SK-N-SH (cell line): ENCODE measurements around the gene FMN2. TPM values are rescaled to one million over a fixed set of nuclear protein-coding genes. Genes with fewer than 3 reads are reported as not detected.

Experiments
- CTCF ChIA-PET: fragments of 300-600, 350-600 bp; formaldehyde crosslinking; extraction: SDS; loops from one replicate; lab custom pipeline; 2021; lab: Yijun Ruan, JAX
- POLR2A ChIA-PET: fragments of 350-600 bp; sonication (Branson Sonifier 250); formaldehyde crosslinking; extraction: SDS; loops from one replicate; lab custom pipeline; 2020; ENCODE audit warnings: antibody characterized with exemption, inconsistent platforms; lab: Yijun Ruan, JAX
- DNase-seq: peaks from one replicate; pipeline ENCODE4 v3.0.0; 2012
- H2AFZ ChIP-seq: fragments of 200-600 bp; sonication (generic); 2 replicates; pipeline ENCODE4 v1.8.1; 2016; ENCODE audit warnings: antibody characterized with exemption, mild to moderate bottlenecking, low read depth
- H3F3A ChIP-seq: fragments of 200-600 bp; sonication (generic); replicated peaks from 2 replicates; pipeline ENCODE3; 2016; ENCODE audit warnings: antibody characterized with exemption, mild to moderate bottlenecking; ENCODE audit not compliant: insufficient read depth
- H3K27ac ChIP-seq, 2 experiments: fragments of 200-500 bp in 1 of 2; fragments of 200-600 bp in 1 of 2; sonication (Bioruptor generic) in 1 of 2; sonication (generic), shearing (Covaris generic) in 1 of 2; 2 replicates each; pipeline versions ENCODE4 v1.5.1 to v1.6.1; 2014 to 2016; ENCODE audit warnings: low read depth in 2 of 2, inconsistent platforms in 1 of 2, low read length in 1 of 2, mild to moderate bottlenecking in 1 of 2, mixed read lengths in 1 of 2
- H3K27me3 ChIP-seq: fragments of 200-600 bp; sonication (generic), shearing (Covaris generic); 2 replicates; pipeline ENCODE4 v1.6.1; 2016; ENCODE audit warnings: mixed run types; ENCODE audit not compliant: insufficient read depth
- H3K36me3 ChIP-seq, 2 experiments: fragments of 200-500 bp in 1 of 2; fragments of 200-600 bp in 1 of 2; sonication (Bioruptor generic) in 1 of 2; sonication (generic) in 1 of 2; replicated peaks in 1 of 2; 2 replicates each; pipeline versions ENCODE3 to v1.5.1; 2014 to 2016; ENCODE audit warnings: low read length in 1 of 2, mild to moderate bottlenecking in 1 of 2; ENCODE audit not compliant: insufficient read depth in 2 of 2, control insufficient read depth in 1 of 2
- H3K4me1 ChIP-seq, 2 experiments: fragments of 200-500 bp in 1 of 2; fragments of 200-600 bp in 1 of 2; sonication (Bioruptor generic) in 1 of 2; sonication (generic), shearing (Covaris generic) in 1 of 2; 2 replicates each; pipeline versions ENCODE4 v1.5.1 to v1.6.1; 2014 to 2016; ENCODE audit warnings: low read depth in 1 of 2, low read length in 1 of 2, mixed run types in 1 of 2; ENCODE audit not compliant: insufficient read depth in 2 of 2, control insufficient read depth in 1 of 2
- H3K4me2 ChIP-seq: fragments of 200-600 bp; sonication (generic), shearing (Covaris generic); 2 replicates; pipeline ENCODE4 v1.6.1; 2017; ENCODE audit warnings: mixed run types
- H3K4me3 ChIP-seq, 2 experiments: fragments of 200-500 bp in 1 of 2; fragments of 200-600 bp in 1 of 2; sonication (Bioruptor generic) in 1 of 2; sonication (generic), shearing (Covaris generic) in 1 of 2; 2 replicates each; pipeline versions ENCODE4 v1.5.1 to v1.8.1; 2014 to 2016; ENCODE audit warnings: low read depth in 2 of 2, inconsistent platforms in 1 of 2, low read length in 1 of 2, mild to moderate bottlenecking in 1 of 2, mixed read lengths in 1 of 2, moderate library complexity in 1 of 2
- H3K79me2 ChIP-seq: fragments of 200-600 bp; sonication (generic); 2 replicates; pipeline ENCODE4 v1.8.1; 2017; ENCODE audit warnings: mild to moderate bottlenecking; ENCODE audit not compliant: insufficient read depth
- H3K9ac ChIP-seq: fragments of 200-600 bp; sonication (generic); 2 replicates; pipeline ENCODE4 v1.6.1; 2017; ENCODE audit warnings: mixed run types
- H3K9me2 ChIP-seq: fragments of 200-600 bp; sonication (generic); 2 replicates; pipeline ENCODE4 v1.6.1; 2017; ENCODE audit warnings: mixed run types
- H3K9me3 ChIP-seq: fragments of 200-600 bp; sonication (generic); 2 replicates; pipeline ENCODE4 v1.6.1; 2017; ENCODE audit warnings: mixed run types, mild to moderate bottlenecking, moderate library complexity
- H4K20me1 ChIP-seq: fragments of 200-600 bp; sonication (generic); 2 replicates; pipeline ENCODE4 v1.6.1; 2017; ENCODE audit warnings: mild to moderate bottlenecking, mixed run types; ENCODE audit not compliant: insufficient read depth
- EP300 ChIP-seq, 2 experiments: IDR thresholded peaks; 2 replicates each; pipeline versions ENCODE4 v1.4.0 to v1.6.1; 2012; ENCODE audit warnings: borderline replicate concordance in 1 of 2, low read depth in 1 of 2, low read length in 1 of 2
- FOXM1 ChIP-seq: IDR thresholded peaks from 2 replicates; pipeline ENCODE4 v1.4.0; 2012; ENCODE audit warnings: low read depth, mild to moderate bottlenecking
- JUND ChIP-seq: IDR thresholded peaks from 2 replicates; pipeline ENCODE4 v1.4.0; 2012
- MAX ChIP-seq: IDR thresholded peaks from 2 replicates; pipeline ENCODE4 v1.4.0; 2012; ENCODE audit warnings: low read depth
- MEF2A ChIP-seq: IDR thresholded peaks from 2 replicates; pipeline ENCODE4 v1.4.0; 2012; ENCODE audit warnings: low read depth, borderline replicate concordance
- MXI1 ChIP-seq: IDR thresholded peaks from 2 replicates; pipeline ENCODE4 v1.6.1; 2012; ENCODE audit warnings: mild to moderate bottlenecking, low read depth, low read length, improper control_type of control experiment
- NRF1 ChIP-seq: IDR thresholded peaks from 2 replicates; pipeline ENCODE4 v1.6.1; 2012; ENCODE audit warnings: low read depth, mild to moderate bottlenecking, low read length
- RAD21 ChIP-seq: IDR thresholded peaks from 2 replicates; pipeline ENCODE4 v1.6.1; 2012; ENCODE audit warnings: mild to moderate bottlenecking, low read length
- RCOR1 ChIP-seq: fragments of 150-350 bp; IDR thresholded peaks from 2 replicates; pipeline ENCODE4 v1.6.1; 2017; ENCODE audit warnings: antibody characterized with exemption, low read length
- RFX5 ChIP-seq: IDR thresholded peaks from 2 replicates; pipeline ENCODE4 v1.6.1; 2012; ENCODE audit warnings: mild to moderate bottlenecking, improper control_type of control experiment, low read length
- RXRA ChIP-seq: IDR thresholded peaks from 2 replicates; pipeline ENCODE4 v1.4.0; 2012; ENCODE audit warnings: low read depth, mild to moderate bottlenecking, borderline replicate concordance
- SMC3 ChIP-seq: IDR thresholded peaks from 2 replicates; pipeline ENCODE4 v1.6.1; 2012; ENCODE audit warnings: low read depth, low read length, improper control_type of control experiment
- TEAD4 ChIP-seq: IDR thresholded peaks from 2 replicates; pipeline ENCODE4 v1.4.0; 2012; ENCODE audit warnings: mild to moderate bottlenecking, borderline replicate concordance; ENCODE audit not compliant: insufficient read depth
- USF1 ChIP-seq: IDR thresholded peaks from 2 replicates; pipeline ENCODE4 v1.4.0; 2012; ENCODE audit warnings: low read depth, borderline replicate concordance
- USF2 ChIP-seq: fragments of 150-350 bp; IDR thresholded peaks from 2 replicates; pipeline ENCODE4 v1.6.1; 2017; ENCODE audit warnings: antibody characterized with exemption, low read length, low read depth, borderline replicate concordance
- ZBTB33 ChIP-seq: IDR thresholded peaks from 2 replicates; pipeline ENCODE4 v1.4.0; 2012; ENCODE audit warnings: low read depth, borderline replicate concordance
- WGBS: methylation state at CpG from one replicate; pipeline ENCODE4 v1.1.6; 2017; ENCODE audit warnings: low lambda C conversion rate; 5-methylcytosine and 5-hydroxymethylcytosine counted together
- polyA plus RNA-seq, 3 experiments: library from polyadenylated mRNA; depleted of rRNA; stranded (reverse); fragments of >200 nt; gene quantifications; 2 replicates each; pipeline ENCODE4 v1.2.3, GENCODE V29; 2012

Gene FMN2
- polyA plus RNA-seq, 1 of the 3 experiments (the other 2 are of a cell fraction) = 7.2 TPM

- TF ChIP-seq USF2 = no peak
- no peak for TF ChIP-seq MEF2A
- no peak for TF ChIP-seq NRF1
- TF ChIP-seq JUND = no peak
- no peak for TF ChIP-seq RCOR1
Measured at GRCh38 chr1:240484804-240485443, 393.2 kb downstream of the FMN2 start (continued).

GRCh38 chr1:240486611-240487010 is 394.9 kb downstream of the FMN2 start:
- POLR2A ChIA-PET = no interaction called here
- CTCF ChIA-PET = interaction anchor here (0.8 to 1.5 kb wide), 2 partner anchors 11 to 297 kb away, joined by 3 to 4 read pairs; no protein-coding TSS in a partner anchor
- Histone ChIP-seq H3K9me3 (no peaks in the 10 kb centered on the region), H3K4me3 (no peak overlapping the region), H3K27ac (no peak overlapping the region), H4K20me1 (no peaks in the 10 kb centered on the region), H3K9me2 (no peaks in the 10 kb centered on the region), H3K27me3 (no peaks in the 10 kb centered on the region), H3K36me3 (no peaks in the 10 kb centered on the region), H2AFZ (no peak overlapping the region), H3K4me1 (peaks cover 0 to 5% of the 10 kb centered on the region in 2 experiments; a peak in 2 of 4 replicates), H3F3A (peaks cover 13% of the 10 kb centered on the region), H3K79me2 (no peaks in the 10 kb centered on the region; the same call in 1 of the 2 replicates), H3K9ac (no peak overlapping the region), H3K4me2 (no peak overlapping the region)
- WGBS = 85% methylated on average over 6 of the region's 6 CpGs
- no peak for TF ChIP-seq MXI1
- TF ChIP-seq RFX5 = no peak
- no peak for TF ChIP-seq RXRA
- TF ChIP-seq MAX = no peak
- TF ChIP-seq MEF2A = no peak
- DNase-seq = no peak

- POLR2A ChIA-PET = no interaction called here
- WGBS = 91% methylated on average over 3 of the region's 3 CpGs
- Histone ChIP-seq H3K27me3 (no peaks in the 10 kb centered on the region), H4K20me1 (no peaks in the 10 kb centered on the region), H2AFZ (no peak overlapping the region), H3K4me2 (no peak overlapping the region), H3K4me3 (no peak overlapping the region), H3K9me3 (no peaks in the 10 kb centered on the region), H3K9ac (no peak overlapping the region), H3K9me2 (no peaks in the 10 kb centered on the region), H3F3A (peaks cover 10% of the 10 kb centered on the region), H3K36me3 (no peaks in the 10 kb centered on the region), H3K27ac (no peak overlapping the region), H3K79me2 (no peaks in the 10 kb centered on the region; the same call in 1 of the 2 replicates), H3K4me1 (peaks cover 0 to 8% of the 10 kb centered on the region in 2 experiments; a peak in 2 of 4 replicates)
- no peak for DNase-seq
- CTCF ChIA-PET = no interaction called here
- TF ChIP-seq JUND (no peak), TEAD4 (no peak), USF2 (no peak), ZBTB33 (no peak), USF1 (no peak), MAX (no peak), NRF1 (no peak), FOXM1 (no peak), RAD21 (no peak), SMC3 (no peak), EP300 (IDR thresholded peaks at IDR 0.05; ENCODE audit: borderline replicate concordance in 1 of 2, low read depth in 1 of 2, low read length in 1 of 2) (no peak)
Measured at GRCh38 chr1:240487493-240487892, 395.8 kb downstream of the FMN2 start.
